GM12872 (cell line): Measurements from ENCODE around the gene ZFTA.
A peak's percentile ranks its signal among the peaks of the same experiment; 100 is the strongest.

Experiments used
- TF ChIP-seq, protein P1 (sequence below): IDR thresholded peaks from 3 replicates; pipeline ENCODE4 v1.5.1; 2011; ENCODE audit warnings: low read depth, mild to moderate bottlenecking, low read length, moderate library complexity; ENCODE audit not compliant: insufficient read depth

ZFTA gene

DNA sequence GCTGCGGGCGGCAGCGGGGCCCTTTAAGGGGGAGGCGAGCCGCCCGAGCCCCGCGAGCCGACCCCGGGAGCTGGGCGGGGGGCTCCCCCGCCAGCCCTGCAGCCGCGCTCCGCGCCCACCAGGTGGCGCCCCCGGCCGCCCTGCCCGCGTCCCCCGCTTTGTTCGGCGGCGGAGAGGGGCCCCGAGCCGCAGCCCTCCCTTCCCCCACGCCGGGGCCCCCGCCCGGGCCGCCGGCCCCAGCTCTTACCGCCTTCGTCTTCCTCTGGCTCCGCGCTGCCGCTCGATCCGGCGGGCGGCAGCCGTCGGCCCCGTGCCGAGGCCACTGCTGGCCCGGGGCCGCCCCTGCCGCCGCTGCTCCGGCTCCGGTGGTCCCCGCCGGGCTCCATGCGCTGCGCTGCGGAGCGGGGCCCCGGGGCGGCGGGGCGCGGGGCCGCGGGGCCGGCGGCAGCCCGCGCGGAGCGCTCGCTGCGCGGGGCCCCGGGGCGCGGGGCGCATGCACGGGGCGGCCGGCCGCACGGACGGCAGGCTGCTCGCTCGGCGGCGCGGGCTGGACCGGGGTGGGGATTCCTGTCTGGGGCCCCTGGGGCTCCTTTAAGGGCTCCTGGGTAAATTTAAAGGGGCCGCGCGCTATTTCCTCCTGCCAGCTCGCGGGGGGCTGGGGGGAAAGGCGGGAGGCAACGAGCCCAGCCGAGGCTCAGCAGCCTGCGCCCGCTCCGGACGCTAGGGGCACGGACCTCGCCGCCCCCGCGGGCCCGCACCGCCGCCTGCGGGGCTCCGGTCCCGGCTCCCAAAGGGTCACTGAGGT lies at the start of gene ZFTA:
Gene ZFTA (minus strand): TSS at position 539 of the 805 bp plus-strand sequence. CDS start 153 bp downstream, at position 386.
- TF ChIP-seq, protein P1, sequence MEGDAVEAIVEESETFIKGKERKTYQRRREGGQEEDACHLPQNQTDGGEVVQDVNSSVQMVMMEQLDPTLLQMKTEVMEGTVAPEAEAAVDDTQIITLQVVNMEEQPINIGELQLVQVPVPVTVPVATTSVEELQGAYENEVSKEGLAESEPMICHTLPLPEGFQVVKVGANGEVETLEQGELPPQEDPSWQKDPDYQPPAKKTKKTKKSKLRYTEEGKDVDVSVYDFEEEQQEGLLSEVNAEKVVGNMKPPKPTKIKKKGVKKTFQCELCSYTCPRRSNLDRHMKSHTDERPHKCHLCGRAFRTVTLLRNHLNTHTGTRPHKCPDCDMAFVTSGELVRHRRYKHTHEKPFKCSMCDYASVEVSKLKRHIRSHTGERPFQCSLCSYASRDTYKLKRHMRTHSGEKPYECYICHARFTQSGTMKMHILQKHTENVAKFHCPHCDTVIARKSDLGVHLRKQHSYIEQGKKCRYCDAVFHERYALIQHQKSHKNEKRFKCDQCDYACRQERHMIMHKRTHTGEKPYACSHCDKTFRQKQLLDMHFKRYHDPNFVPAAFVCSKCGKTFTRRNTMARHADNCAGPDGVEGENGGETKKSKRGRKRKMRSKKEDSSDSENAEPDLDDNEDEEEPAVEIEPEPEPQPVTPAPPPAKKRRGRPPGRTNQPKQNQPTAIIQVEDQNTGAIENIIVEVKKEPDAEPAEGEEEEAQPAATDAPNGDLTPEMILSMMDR = peak; percentile 69

DNA sequence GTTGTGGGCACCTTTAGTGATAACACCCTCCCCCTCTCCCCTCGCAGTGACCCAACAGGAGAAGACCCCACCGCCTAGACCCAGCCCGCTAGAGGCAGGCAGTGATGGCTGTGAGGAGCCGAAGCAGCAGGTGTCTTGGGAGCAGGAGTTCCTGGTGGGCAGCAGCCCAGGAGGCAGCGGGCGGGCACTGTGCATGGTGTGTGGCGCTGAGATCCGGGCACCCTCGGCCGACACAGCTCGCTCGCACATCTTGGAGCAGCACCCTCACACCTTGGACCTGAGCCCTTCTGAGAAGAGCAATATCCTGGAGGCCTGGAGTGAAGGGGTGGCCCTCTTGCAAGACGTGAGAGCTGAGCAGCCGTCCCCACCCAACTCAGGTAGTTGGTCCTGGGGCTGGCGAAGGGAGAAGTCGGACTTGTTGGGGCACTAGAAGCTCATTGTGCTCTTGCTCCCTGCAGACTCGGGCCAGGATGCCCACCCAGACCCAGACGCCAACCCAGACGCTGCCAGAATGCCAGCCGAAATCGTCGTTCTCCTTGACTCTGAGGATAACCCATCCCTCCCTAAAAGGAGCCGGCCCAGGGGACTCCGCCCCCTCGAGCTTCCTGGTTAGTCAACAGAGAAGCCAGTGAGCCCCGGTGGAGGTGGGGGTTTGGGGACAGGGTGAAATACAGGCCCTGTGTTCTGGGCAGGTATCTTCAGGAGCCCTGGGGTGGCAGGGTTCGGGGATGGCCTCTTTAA lies 49.4 kb upstream of the ZFTA start:
- TF ChIP-seq, protein P1 = no peak

DNA sequence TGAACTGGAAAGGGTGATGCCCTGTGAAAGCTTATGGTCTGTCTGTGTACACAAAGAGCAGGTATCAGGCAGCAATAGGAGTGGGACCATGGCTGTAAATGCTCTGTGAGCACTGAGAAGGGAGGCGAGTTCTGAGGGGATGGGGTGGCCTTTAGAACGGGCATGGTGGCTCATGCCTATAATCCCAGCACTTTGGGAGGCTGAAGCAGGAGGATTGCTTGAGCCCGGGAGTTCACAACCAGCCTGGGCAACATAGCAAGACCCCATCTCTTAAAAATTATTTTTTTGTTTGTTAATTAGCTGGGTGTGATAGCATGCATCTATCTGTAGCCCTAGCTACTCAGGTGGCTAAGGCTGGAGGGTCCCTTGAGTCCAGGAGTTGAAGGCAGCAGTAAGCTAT lies 48.2 kb upstream of the ZFTA start:
- TF ChIP-seq, protein P1 = no peak

DNA sequence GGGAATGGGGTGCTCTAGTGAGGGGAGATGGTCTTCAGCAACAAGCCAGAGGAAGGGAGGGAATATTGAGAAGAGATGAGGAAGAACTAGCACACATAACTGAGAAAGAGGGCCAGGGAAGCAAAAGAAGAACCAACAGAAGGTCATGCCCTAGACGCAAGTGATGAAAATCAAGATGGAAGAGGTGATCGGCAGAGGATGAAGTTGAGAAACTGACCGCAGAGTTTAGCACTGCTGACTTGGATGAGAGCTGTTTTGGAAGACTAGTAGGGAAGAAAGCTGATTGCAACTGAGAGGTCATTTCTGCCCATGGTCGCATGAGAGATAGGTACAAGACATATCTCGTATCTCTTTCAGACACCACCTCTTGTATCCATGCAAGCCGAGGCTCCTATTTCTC lies 47.6 kb upstream of the ZFTA start:
- TF ChIP-seq, protein P1 = no peak

DNA sequence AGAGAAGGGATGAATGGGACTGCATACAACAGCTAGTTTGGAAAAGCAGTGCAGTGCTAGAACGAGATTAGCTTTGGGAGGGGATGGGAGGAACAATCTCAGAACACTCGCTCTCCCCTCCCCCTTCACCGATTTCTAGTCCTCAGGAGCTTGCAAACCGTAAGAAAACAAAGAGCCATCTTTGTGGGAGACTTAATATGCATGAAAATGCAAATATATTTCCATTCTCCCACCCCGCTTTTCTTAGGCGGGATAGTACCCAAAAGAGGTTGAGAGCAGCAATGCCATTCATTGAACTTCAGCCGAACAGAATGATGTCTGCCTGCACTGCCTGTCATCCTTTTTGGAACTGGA lies 45.8 kb upstream of the ZFTA start:
- TF ChIP-seq, protein P1 = no peak

DNA sequence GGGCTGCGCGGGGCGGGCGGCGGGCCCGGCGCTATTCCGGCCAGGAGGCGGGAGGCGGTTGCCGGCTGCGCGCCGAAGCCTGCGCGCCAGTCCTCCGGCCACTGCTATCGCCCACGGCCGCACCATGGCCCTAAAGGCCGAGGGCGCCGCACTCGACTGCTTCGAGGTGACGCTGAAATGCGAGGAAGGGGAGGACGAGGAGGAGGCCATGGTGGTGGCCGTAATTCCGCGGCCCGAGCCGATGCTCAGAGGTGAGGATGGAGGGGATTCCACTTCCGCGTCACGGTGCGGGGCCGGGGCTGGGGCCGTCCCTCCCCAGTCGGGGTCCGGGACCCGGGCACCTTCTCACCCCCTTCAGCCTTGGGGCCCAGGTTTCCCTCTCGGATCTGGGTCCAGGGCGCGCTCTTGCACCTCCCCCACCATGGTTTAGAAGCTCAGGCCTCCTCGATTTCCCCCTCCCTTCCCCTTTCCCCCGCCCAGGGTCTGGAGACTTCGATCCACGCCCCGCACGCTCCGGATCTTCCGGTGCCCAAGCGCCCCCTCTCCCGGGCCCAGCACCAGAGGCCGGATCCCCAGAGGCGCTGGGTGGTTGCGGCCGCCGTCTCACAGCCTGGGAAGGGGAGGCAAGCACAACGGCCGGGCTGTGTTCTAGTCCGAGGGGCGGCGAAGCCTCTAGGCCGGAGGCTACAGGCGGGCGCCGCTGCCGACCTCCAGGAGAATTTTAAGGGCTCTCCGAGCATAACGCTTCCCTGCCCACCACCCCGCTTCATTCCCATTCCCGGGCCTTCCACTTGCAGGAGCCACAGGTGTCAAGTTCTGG lies 45.2 kb upstream of the ZFTA start:
- TF ChIP-seq, protein P1 = no peak

DNA sequence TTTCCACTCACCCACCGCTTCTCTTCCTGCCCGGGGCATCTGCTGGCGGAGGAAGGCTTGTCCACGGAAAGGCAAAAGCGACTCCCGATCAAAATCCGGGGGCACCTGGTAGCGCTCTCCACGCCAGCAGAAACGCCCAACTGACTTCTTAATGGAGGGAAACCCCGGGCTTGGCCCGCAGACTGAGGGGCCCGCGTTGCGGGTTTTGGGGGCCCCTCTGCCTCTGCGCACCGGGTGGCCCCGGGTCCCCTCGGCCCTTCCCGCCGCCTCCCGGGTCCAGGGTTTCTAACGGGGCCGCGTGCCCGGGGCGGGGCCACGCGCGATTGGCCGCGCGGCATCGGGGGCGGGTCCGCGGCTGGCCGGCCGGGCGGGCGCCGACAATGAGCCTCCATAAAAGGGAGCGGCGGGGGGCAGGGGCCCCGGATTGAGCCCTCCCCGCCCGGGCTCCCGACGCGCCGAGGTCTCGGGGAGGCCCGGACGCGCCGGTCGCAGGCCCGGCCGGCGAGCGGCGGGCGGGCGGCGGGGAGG lies 44.5 kb upstream of the ZFTA start, which contains the start of gene SPINDOC:
Gene SPINDOC (plus strand): TSS at position 422 of the 528 bp plus-strand sequence. CDS start 231 bp downstream, outside the sequence.
- TF ChIP-seq, protein P1 = no peak
